Astrocyte (in vitro differentiated cells and primary cell): ENCODE data around the gene SSTR5.

Source experiments
- CTCF ChIP-seq: IDR thresholded peaks from 2 replicates; pipeline ENCODE4 v1.5.1; 2011; ENCODE audit warnings: low read depth, mild to moderate bottlenecking, inconsistent platforms, low read length, moderate library complexity; ENCODE audit not compliant: insufficient read depth
- EZH2 ChIP-seq: IDR thresholded peaks from 2 replicates; pipeline ENCODE4 v1.6.1; 2012; ENCODE audit warnings: mild to moderate bottlenecking, low read length, inconsistent platforms; ENCODE audit not compliant: insufficient read depth

DNA sequence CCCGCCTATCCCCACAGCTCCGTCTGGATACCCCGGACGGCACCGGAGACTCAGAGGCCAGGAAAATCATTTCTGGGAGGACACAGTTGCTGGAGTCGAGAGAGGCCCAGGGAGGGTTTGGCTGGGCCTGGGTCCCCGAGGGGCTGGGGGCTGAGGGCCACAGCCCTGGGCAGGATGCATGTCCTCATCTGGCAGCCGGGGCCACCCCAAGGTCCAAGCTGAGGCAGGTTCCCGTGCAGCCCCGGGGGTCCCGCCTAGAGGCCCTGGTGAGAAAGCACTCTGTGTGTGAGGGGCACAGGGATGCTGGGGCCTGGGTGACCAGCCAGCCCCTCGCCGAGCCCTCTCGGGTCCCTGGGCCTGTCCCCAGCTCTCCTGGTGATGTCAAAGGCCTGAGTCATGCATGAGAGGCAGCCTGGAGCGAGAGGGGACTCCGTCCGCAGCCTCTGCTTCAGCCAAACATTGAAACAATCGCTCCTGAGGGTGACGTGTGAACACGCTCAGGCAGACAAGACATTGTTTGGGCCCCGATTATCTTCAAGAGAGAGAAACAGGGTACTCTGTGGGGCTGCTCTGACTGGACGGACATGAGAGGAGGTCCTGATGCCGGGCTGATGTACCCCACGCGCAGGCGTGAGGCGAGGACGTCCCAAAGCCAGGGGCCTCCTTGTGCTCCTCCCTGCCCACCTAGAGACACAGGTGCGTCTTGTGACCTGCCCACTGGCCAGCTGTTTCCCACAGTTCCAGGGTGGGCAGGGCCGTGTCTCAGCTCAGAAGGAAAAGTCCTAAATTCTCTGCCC, 49.3 kb downstream of the SSTR5 start:
- TF ChIP-seq EZH2, result no peak
- no peak for TF ChIP-seq CTCF
